Medulla oblongata (tissue), 1 donor: Measurements from ENCODE around the gene BROX.

Source experiments
- DNase-seq: peaks from one replicate; pipeline ENCODE4 v3.0.0-alpha.2; 2015; ENCODE audit errors: extremely low spot score

Gene BROX

GRCh38 chr1:222777463-222777862 lies 65.1 kb downstream of the BROX start:
- no peak for DNase-seq

GRCh38 chr1:222777977-222778376 lies 65.6 kb downstream of the BROX start:
- DNase-seq, result no peak

DNA sequence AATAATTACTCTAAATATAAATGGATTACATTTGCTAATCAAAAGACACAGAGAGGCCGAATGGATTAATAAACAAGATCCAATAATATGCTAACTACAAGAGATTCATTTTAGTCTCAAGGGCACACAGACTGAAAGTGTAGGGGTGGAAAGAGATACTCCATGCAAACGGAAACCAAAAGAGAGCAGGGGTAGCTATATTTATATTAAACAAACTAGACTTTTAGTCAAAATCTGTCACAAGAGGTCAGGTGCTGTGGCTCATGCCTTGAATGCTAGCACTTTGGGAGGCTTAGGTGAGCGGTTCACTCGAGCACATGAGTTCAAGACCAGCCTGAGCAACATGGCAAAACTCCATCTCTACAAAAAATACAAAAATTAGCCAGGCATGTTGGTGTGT lies 68.9 kb downstream of the BROX start:
- DNase-seq, result no peak

DNA sequence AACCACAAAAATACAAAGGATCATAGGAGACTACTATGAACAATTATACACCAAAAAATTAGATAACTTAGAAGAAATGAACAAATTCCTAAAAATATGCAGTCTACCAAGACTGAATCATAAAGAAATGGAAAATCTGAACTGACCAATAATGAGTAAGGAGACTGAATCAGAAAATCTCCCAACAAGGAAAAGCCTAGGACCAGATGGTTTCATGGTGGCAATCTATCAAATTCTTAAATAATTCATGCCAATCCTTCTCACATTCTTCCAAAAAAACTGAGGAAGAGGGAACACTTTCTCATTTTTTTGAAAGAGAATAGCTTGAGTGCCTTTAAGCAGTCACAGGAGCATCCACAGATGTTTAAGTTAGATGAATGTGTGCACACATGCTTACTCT lies 70.7 kb downstream of the BROX start:
- DNase-seq, result no peak

DNA sequence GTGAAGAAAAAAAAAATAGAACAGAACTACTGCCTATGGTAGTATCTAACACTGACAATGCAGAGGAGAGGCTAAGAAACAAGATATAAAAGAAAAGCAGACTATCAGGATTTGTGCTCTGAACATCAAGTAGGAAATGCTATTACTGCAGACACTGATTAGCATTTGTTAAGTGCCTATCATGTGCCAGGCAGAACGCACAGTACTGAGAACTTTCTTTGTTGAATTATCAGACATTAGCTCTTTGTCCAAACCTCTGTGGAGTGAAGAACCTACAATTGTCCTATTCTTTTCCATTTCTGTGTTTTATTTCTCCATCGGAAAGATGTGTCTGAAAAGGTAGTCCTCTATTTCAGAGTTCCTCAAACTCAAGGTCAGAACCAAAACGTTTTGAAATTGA lies 72.0 kb downstream of the BROX start:
- DNase-seq, result peak; percentile 78
